Bronchial epithelial cell (primary cell): ENCODE measurements around the gene TNFSF11. TPM values are rescaled to one million over a fixed set of nuclear protein-coding genes. Genes with fewer than 3 reads are reported as not detected.

Experiments used
- DNase-seq: peaks from one replicate; pipeline ENCODE4 v3.0.0-alpha.2; 2010; ENCODE audit warnings: low read depth
- FAIRE-seq: peaks from 2 replicates; lab custom pipeline; 2011; peaks lifted over from hg19 to GRCh38; lab: Jason Lieb, UNC
- H3K27me3 ChIP-seq: 2 replicates; pipeline ENCODE4 v1.5.1; 2011; ENCODE audit warnings: low read length; ENCODE audit not compliant: control insufficient read depth, insufficient read depth
- H3K36me3 ChIP-seq: 2 replicates; pipeline ENCODE4 v1.5.1; 2011; ENCODE audit warnings: low read length; ENCODE audit not compliant: control insufficient read depth, insufficient read depth
- H3K4me3 ChIP-seq: 2 replicates; pipeline ENCODE4 v1.5.1; 2011; ENCODE audit warnings: mild to moderate bottlenecking, low read depth, low read length, control low read depth
- total RNA-seq: library from RNA; depleted of rRNA; stranded (reverse); fragments of >200 nt; gene quantifications from 2 replicates; pipeline ENCODE4 v1.2.1, GENCODE V29; 2014
- TF ChIP-seq, protein P1 (sequence below): IDR thresholded peaks from 2 replicates; pipeline ENCODE4 v1.5.1; 2011; ENCODE audit warnings: mild to moderate bottlenecking, moderate library complexity, low read length, control low read depth, inconsistent platforms; ENCODE audit not compliant: insufficient read depth, severe bottlenecking

Gene TNFSF11
- total RNA-seq, result under 0.01 and 0.13 TPM in 2 replicates

DNA sequence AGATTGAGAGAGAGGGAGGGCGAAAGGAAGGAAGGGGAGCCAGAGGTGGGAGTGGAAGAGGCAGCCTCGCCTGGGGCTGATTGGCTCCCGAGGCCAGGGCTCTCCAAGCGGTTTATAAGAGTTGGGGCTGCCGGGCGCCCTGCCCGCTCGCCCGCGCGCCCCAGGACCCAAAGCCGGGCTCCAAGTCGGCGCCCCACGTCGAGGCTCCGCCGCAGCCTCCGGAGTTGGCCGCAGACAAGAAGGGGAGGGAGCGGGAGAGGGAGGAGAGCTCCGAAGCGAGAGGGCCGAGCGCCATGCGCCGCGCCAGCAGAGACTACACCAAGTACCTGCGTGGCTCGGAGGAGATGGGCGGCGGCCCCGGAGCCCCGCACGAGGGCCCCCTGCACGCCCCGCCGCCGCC, at the start of gene TNFSF11:
Gene TNFSF11, plus strand, starts transcription at position 142 of the 400 bp plus-strand sequence. Its CDS starts 152 bp downstream, at position 294.
- Histone ChIP-seq H3K36me3 (no peaks in the 10 kb centered on the region), H3K27me3 (peaks cover 14% of the 10 kb centered on the region), H3K4me3 (peak within 1 kb of the TSS; percentile 40)
- TF ChIP-seq, protein P1, sequence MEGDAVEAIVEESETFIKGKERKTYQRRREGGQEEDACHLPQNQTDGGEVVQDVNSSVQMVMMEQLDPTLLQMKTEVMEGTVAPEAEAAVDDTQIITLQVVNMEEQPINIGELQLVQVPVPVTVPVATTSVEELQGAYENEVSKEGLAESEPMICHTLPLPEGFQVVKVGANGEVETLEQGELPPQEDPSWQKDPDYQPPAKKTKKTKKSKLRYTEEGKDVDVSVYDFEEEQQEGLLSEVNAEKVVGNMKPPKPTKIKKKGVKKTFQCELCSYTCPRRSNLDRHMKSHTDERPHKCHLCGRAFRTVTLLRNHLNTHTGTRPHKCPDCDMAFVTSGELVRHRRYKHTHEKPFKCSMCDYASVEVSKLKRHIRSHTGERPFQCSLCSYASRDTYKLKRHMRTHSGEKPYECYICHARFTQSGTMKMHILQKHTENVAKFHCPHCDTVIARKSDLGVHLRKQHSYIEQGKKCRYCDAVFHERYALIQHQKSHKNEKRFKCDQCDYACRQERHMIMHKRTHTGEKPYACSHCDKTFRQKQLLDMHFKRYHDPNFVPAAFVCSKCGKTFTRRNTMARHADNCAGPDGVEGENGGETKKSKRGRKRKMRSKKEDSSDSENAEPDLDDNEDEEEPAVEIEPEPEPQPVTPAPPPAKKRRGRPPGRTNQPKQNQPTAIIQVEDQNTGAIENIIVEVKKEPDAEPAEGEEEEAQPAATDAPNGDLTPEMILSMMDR, result no peak
- DNase-seq (no peak), FAIRE-seq (no peak)

- DNase-seq (peak; percentile 12), FAIRE-seq (no peak)
- Histone ChIP-seq H3K4me3 (no peak overlapping the region), H3K27me3 (no peaks in the 10 kb centered on the region), H3K36me3 (no peaks in the 10 kb centered on the region)
- TF ChIP-seq, protein P1, result no peak
These were observed 49.4 kb upstream of the TNFSF11 start for GRCh38 chr13:42524487-42525034.

DNA sequence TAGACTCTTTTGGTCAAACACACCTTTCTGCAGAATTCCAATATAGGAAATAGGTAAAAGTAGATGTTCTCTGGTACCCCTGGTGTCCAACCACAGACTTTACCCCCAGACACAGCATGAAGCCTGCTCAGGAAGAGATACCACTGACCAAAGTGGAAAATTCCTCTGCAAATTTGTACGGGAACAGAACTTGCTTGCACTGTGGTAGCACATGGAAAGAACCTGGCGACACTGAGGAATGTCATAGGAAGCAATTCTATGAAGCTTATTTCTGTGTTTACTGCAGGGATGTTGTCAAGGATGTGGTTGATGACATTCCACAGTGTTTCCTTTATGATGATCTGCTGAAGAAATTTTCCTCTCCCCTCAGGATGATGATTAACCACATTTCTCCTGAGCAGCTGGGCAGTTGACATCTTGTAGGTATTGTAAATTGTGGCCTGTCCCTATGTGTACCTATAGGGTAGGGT, 48.9 kb upstream of the TNFSF11 start:
- FAIRE-seq (peak; percentile 36), DNase-seq (peak; percentile 91)
- TF ChIP-seq, protein P1, result no peak
- H3K4me3 ChIP-seq, result no peak overlapping the region
- H3K36me3 ChIP-seq, result no peaks in the 10 kb centered on the region
- H3K27me3 ChIP-seq, result no peaks in the 10 kb centered on the region

GRCh38 chr13:42526276-42526675, 47.7 kb upstream of the TNFSF11 start:
- FAIRE-seq (no peak), DNase-seq (no peak)
- no peak overlapping the region for H3K4me3 ChIP-seq
- H3K36me3 ChIP-seq, result no peaks in the 10 kb centered on the region
- TF ChIP-seq, protein P1, result no peak
- no peaks in the 10 kb centered on the region for H3K27me3 ChIP-seq

DNA sequence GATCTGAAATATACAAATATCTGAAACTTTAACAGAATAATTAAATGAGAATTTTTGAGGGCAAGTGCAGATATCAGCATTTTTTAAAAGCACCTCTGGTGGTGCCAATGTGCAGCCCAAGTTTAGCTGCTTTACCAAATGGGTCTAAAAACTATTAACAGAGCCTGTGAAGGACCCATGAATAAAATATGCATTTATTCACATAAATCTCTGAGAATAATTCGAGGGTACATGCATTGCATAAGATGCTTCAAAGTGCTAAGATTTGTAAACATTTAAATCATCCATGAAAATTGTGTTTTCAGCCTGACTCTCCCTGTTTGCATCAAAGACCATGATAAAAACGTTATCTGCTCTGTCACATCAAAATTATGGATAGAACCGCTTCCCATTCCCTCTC, 47.1 kb upstream of the TNFSF11 start:
- DNase-seq (no peak), FAIRE-seq (no peak)
- H3K36me3 ChIP-seq, result no peaks in the 10 kb centered on the region
- TF ChIP-seq, protein P1, result no peak
- no peak overlapping the region for H3K4me3 ChIP-seq
- no peaks in the 10 kb centered on the region for H3K27me3 ChIP-seq
